Measurements from ENCODE around the gene CYB5A. TPM values are rescaled to one million over a fixed set of nuclear protein-coding genes. Genes with fewer than 3 reads are reported as not detected.

CYB5A gene
- total RNA-seq, 3 donors from 2014 or later (not counting 1 experiment from before 2014, with no cell fraction given): 10.4 to 14.6 (median 13.0) TPM

GRCh38 chr18:74234326-74235171 lies 57.2 kb downstream of the CYB5A start:
- no peaks in the 10 kb centered on the region for H3K36me3 Mint-ChIP-seq
- Histone ChIP-seq H3K36me3 (ENCODE audit: control insufficient read depth, insufficient read depth, low read length) (no peaks in the 10 kb centered on the region), H3K9me3 (ENCODE audit: control insufficient read depth, insufficient read depth, low read length) (no peaks in the 10 kb centered on the region), H3K4me1 (ENCODE audit: control insufficient read depth, insufficient read depth, low read length) (no peaks in the 10 kb centered on the region), H3K27ac (ENCODE audit: low read length) (no peak overlapping the region), H3K4me3 (ENCODE audit: low read length) (no peak overlapping the region), H3K27me3 (ENCODE audit: control insufficient read depth, insufficient read depth, low read length) (no peaks in the 10 kb centered on the region)
- H3K4me1 Mint-ChIP-seq: no peaks in the 10 kb centered on the region
- H3K4me3 Mint-ChIP-seq: no peak overlapping the region
- peaks cover 0 to 8% of the 10 kb centered on the region in 2 donors for H3K27me3 Mint-ChIP-seq (ENCODE audit: low read depth in 2 of 2)
- DNase-seq (no peak), ATAC-seq (peak in 1 of 3 donors; percentile 12)
- intact Hi-C loops (cut with micrococcal nuclease): no loop called here
- no peak for TF ChIP-seq CTCF (IDR thresholded peaks at IDR 0.05)
- no peaks in the 10 kb centered on the region for H3K9me3 Mint-ChIP-seq
- 89% methylated on average over 8 of the region's 10 CpGs for WGBS (ENCODE audit: insufficient coverage)
- no peak overlapping the region for H3K27ac Mint-ChIP-seq

- no peak overlapping the region for H3K27ac ChIP-seq (ENCODE audit: low read length)
- H3K9me3 ChIP-seq (ENCODE audit: control insufficient read depth, insufficient read depth, low read length): no peaks in the 10 kb centered on the region
- DNase-seq (no peak), ATAC-seq (no peak)
- no peaks in the 10 kb centered on the region for H3K4me1 ChIP-seq (ENCODE audit: control insufficient read depth, insufficient read depth, low read length)
- no peaks in the 10 kb centered on the region for H3K27me3 ChIP-seq (ENCODE audit: control insufficient read depth, insufficient read depth, low read length)
- 83% methylated on average over 2 of the region's 3 CpGs for WGBS (ENCODE audit: insufficient coverage)
- peaks cover 0 to 8% of the 10 kb centered on the region in 2 donors for H3K27me3 Mint-ChIP-seq (ENCODE audit: low read depth in 2 of 2)
- no peaks in the 10 kb centered on the region for H3K9me3 Mint-ChIP-seq
- no peak overlapping the region for H3K4me3 ChIP-seq (ENCODE audit: low read length)
- H3K36me3 Mint-ChIP-seq: no peaks in the 10 kb centered on the region
- intact Hi-C loops (cut with micrococcal nuclease): no loop called here
- H3K4me3 Mint-ChIP-seq: no peak overlapping the region
- H3K36me3 ChIP-seq (ENCODE audit: control insufficient read depth, insufficient read depth, low read length): no peaks in the 10 kb centered on the region
- no peaks in the 10 kb centered on the region for H3K4me1 Mint-ChIP-seq
- H3K27ac Mint-ChIP-seq: no peak overlapping the region
- no peak for TF ChIP-seq CTCF (IDR thresholded peaks at IDR 0.05)
These were observed 57.8 kb downstream of the CYB5A start for GRCh38 chr18:74233933-74234325.

- Mint-ChIP-seq H3K9me3 (no peaks in the 10 kb centered on the region), H3K27me3 (ENCODE audit: low read depth in 2 of 2) (no peaks in the 10 kb centered on the region), H3K4me1 (no peaks in the 10 kb centered on the region), H3K36me3 (no peaks in the 10 kb centered on the region), H3K27ac (no peak overlapping the region), H3K4me3 (no peak overlapping the region)
- H3K4me1 ChIP-seq (ENCODE audit: control insufficient read depth, insufficient read depth, low read length): no peaks in the 10 kb centered on the region
- no peak overlapping the region for H3K27ac ChIP-seq (ENCODE audit: low read length)
- H3K9me3 ChIP-seq (ENCODE audit: control insufficient read depth, insufficient read depth, low read length): no peaks in the 10 kb centered on the region
- no peak for ATAC-seq
- no peak for DNase-seq
- intact Hi-C loops (cut with micrococcal nuclease): no loop called here
- 78% methylated on average over 7 of the region's 7 CpGs for WGBS (ENCODE audit: insufficient coverage)
- H3K27me3 ChIP-seq (ENCODE audit: control insufficient read depth, insufficient read depth, low read length): no peaks in the 10 kb centered on the region
- no peak for TF ChIP-seq CTCF (IDR thresholded peaks at IDR 0.05)
- H3K4me3 ChIP-seq (ENCODE audit: low read length): no peak overlapping the region
- H3K36me3 ChIP-seq (ENCODE audit: control insufficient read depth, insufficient read depth, low read length): no peaks in the 10 kb centered on the region
These were observed 60.6 kb downstream of the CYB5A start for GRCh38 chr18:74230922-74231714.
